H9 (cell line): ENCODE results near the gene S100Z. TPM values are rescaled to one million over a fixed set of nuclear protein-coding genes. Genes with fewer than 3 reads are reported as not detected.

Experiments
- DNase-seq: peaks from one replicate; pipeline ENCODE4 v3.0.0-alpha.2; 2017
- H2AFZ ChIP-seq: one replicate; pipeline ENCODE4 v1.6.1; 2013; ENCODE audit warnings: mild to moderate bottlenecking, low read length, control low read depth, moderate library complexity
- H2AK5ac ChIP-seq: 2 replicates; pipeline ENCODE4 v1.6.1; 2013; ENCODE audit warnings: low read length, control low read depth, mixed read lengths; ENCODE audit not compliant: insufficient read length
- H2BK120ac ChIP-seq: one replicate; pipeline ENCODE4 v1.6.1; 2013; ENCODE audit warnings: low read depth, mild to moderate bottlenecking, low read length, control low read depth, inconsistent platforms; ENCODE audit not compliant: poor library complexity, severe bottlenecking
- H2BK12ac ChIP-seq: 2 replicates; pipeline ENCODE4 v1.6.1; 2013; ENCODE audit warnings: low read length, control low read depth, mixed read lengths, low read depth; ENCODE audit not compliant: insufficient read length
- H2BK15ac ChIP-seq: 2 replicates; pipeline ENCODE4 v1.6.1; 2013; ENCODE audit warnings: low read depth, low read length, control low read depth
- H2BK20ac ChIP-seq: one replicate; pipeline ENCODE4 v1.6.1; 2013; ENCODE audit warnings: low read depth, mild to moderate bottlenecking, low read length, control low read depth, inconsistent platforms; ENCODE audit not compliant: poor library complexity, severe bottlenecking
- H2BK5ac ChIP-seq: 2 replicates; pipeline ENCODE4 v1.6.1; 2013; ENCODE audit warnings: low read length, control low read depth, mixed read lengths; ENCODE audit not compliant: insufficient read length
- H3K14ac ChIP-seq: 2 replicates; pipeline ENCODE4 v1.6.1; 2013; ENCODE audit warnings: low read length, control low read depth; ENCODE audit not compliant: insufficient read depth
- H3K18ac ChIP-seq: 2 replicates; pipeline ENCODE4 v1.6.1; 2013; ENCODE audit warnings: low read depth, mild to moderate bottlenecking, mixed read lengths, low read length, control low read depth; ENCODE audit not compliant: insufficient read length
- H3K23ac ChIP-seq: 2 replicates; pipeline ENCODE4 v1.6.1; 2013; ENCODE audit warnings: low read length, control low read depth, mixed read lengths, low read depth; ENCODE audit not compliant: insufficient read length
- H3K23me2 ChIP-seq: 2 replicates; pipeline ENCODE4 v1.6.1; 2013; ENCODE audit warnings: low read depth, mild to moderate bottlenecking, mixed read lengths, low read length, control low read depth; ENCODE audit not compliant: insufficient read length, poor library complexity, severe bottlenecking
- H3K27ac ChIP-seq: 2 replicates; pipeline ENCODE4 v1.5.1; 2013; ENCODE audit warnings: low read length, control low read depth, mixed read lengths, low read depth; ENCODE audit not compliant: insufficient read length
- H3K27me3 ChIP-seq: 2 replicates; pipeline ENCODE4 v1.6.1; 2013; ENCODE audit warnings: low read length, control low read depth, inconsistent platforms; ENCODE audit not compliant: insufficient read depth
- H3K4ac ChIP-seq: 2 replicates; pipeline ENCODE4 v1.6.1; 2013; ENCODE audit warnings: low read depth, mild to moderate bottlenecking, control low read depth, inconsistent platforms, low read length, moderate library complexity
- H3K4me1 ChIP-seq: 2 replicates; pipeline ENCODE4 v1.6.1; 2013; ENCODE audit warnings: low read length, control low read depth, inconsistent platforms; ENCODE audit not compliant: insufficient read depth
- H3K4me2 ChIP-seq: 2 replicates; pipeline ENCODE4 v1.6.1; 2013; ENCODE audit warnings: low read length, control low read depth, mixed read lengths; ENCODE audit not compliant: insufficient read length, insufficient read depth
- H3K56ac ChIP-seq: 2 replicates; pipeline ENCODE4 v1.6.1; 2013; ENCODE audit warnings: low read depth, mild to moderate bottlenecking, mixed read lengths, low read length, control low read depth; ENCODE audit not compliant: insufficient read length
- H3K79me1 ChIP-seq: 2 replicates; pipeline ENCODE4 v1.6.1; 2013; ENCODE audit warnings: low read depth, mild to moderate bottlenecking, moderate library complexity, low read length, control low read depth, inconsistent platforms; ENCODE audit not compliant: insufficient read depth, poor library complexity, severe bottlenecking
- H3K79me2 ChIP-seq: 2 replicates; pipeline ENCODE4 v1.6.1; 2013; ENCODE audit warnings: low read length, control low read depth, inconsistent platforms; ENCODE audit not compliant: insufficient read depth
- H3K9ac ChIP-seq: 2 replicates; pipeline ENCODE4 v1.6.1; 2013; ENCODE audit warnings: low read length, control low read depth, mixed read lengths; ENCODE audit not compliant: insufficient read length; ENCODE audit errors: extremely low read depth
- H3K9me3 ChIP-seq: one replicate; pipeline ENCODE4 v1.6.1; 2013; ENCODE audit warnings: low read depth, low read length, inconsistent platforms; ENCODE audit not compliant: control insufficient read depth
- H3T11ph ChIP-seq: one replicate; pipeline ENCODE4 v1.6.1; 2013; ENCODE audit warnings: mild to moderate bottlenecking, low read length, control low read depth, inconsistent platforms
- H4K20me1 ChIP-seq: one replicate; pipeline ENCODE4 v1.6.1; 2013; ENCODE audit not compliant: control insufficient read depth, insufficient read length, insufficient read depth
- H4K5ac ChIP-seq: 2 replicates; pipeline ENCODE4 v1.6.1; 2013; ENCODE audit warnings: low read depth, mild to moderate bottlenecking, mixed read lengths, low read length, control low read depth; ENCODE audit not compliant: insufficient read length
- H4K8ac ChIP-seq: replicated peaks from 2 replicates; pipeline ENCODE4 v1.6.1; 2013; ENCODE audit warnings: low read length, control low read depth, mixed read lengths, low read depth; ENCODE audit not compliant: insufficient read length
- H4K91ac ChIP-seq: 2 replicates; pipeline ENCODE4 v1.6.1; 2013; ENCODE audit warnings: low read depth, mild to moderate bottlenecking, moderate library complexity, mixed read lengths, low read length, control low read depth; ENCODE audit not compliant: insufficient read length
- H3K27ac Mint-ChIP-seq, 3 experiments: 2 replicates in 2 of 3; 3 replicates in 1 of 3; pipeline ENCODE4 v1.8.0; 2020 to 2021; ENCODE audit warnings: mixed read lengths in 3 of 3, mild to moderate bottlenecking in 1 of 3, moderate library complexity in 1 of 3
- H3K27me3 Mint-ChIP-seq: 2 replicates; pipeline ENCODE4 v1.8.0; 2021; ENCODE audit warnings: low read depth, mild to moderate bottlenecking, moderate library complexity, mixed read lengths
- H3K36me3 Mint-ChIP-seq, 3 experiments: 2 replicates in 2 of 3; 3 replicates in 1 of 3; pipeline ENCODE4 v1.8.0; 2020 to 2021; ENCODE audit warnings: low read depth in 3 of 3, mixed read lengths in 3 of 3; ENCODE audit not compliant: insufficient read depth in 1 of 3
- H3K4me1 Mint-ChIP-seq, 2 experiments: 2 replicates each; pipeline ENCODE4 v1.8.0; 2020; ENCODE audit warnings: mixed read lengths in 2 of 2
- H3K4me3 Mint-ChIP-seq, 2 experiments: 2 replicates in 1 of 2; 3 replicates in 1 of 2; pipeline ENCODE4 v1.8.0; 2020 to 2021; ENCODE audit warnings: mild to moderate bottlenecking in 2 of 2, mixed read lengths in 2 of 2, moderate library complexity in 1 of 2
- H3K9me3 Mint-ChIP-seq, 2 experiments: 2 replicates in 1 of 2; 3 replicates in 1 of 2; pipeline ENCODE4 v1.8.0; 2020; ENCODE audit warnings: mild to moderate bottlenecking in 2 of 2, mixed read lengths in 2 of 2, moderate library complexity in 1 of 2
- WGBS: extraction: QIAGEN DNeasy Blood & Tissue Kit; methylation state at CpG from one replicate; pipeline ENCODE4 v1.1.7; 2013; ENCODE audit warnings: missing lambda C conversion rate, low lambda C conversion rate, mixed read lengths; ENCODE audit not compliant: insufficient read length; ENCODE audit errors: extremely low coverage; 5-methylcytosine and 5-hydroxymethylcytosine counted together
- total RNA-seq: library from RNA; stranded (reverse); gene quantifications from 2 replicates; pipeline ENCODE4 v1.2.1, GENCODE V29; 2021
- TF ChIP-seq, protein P1 (sequence below): fragments of 200-600 bp; sonication (generic); conservative IDR thresholded peaks from 3 replicates; pipeline ENCODE4 v1.8.0; 2021; ENCODE audit warnings: antibody characterized with exemption, mild to moderate bottlenecking

Gene S100Z
- total RNA-seq, 1 experiment from 2014 or later, result not detected

DNA sequence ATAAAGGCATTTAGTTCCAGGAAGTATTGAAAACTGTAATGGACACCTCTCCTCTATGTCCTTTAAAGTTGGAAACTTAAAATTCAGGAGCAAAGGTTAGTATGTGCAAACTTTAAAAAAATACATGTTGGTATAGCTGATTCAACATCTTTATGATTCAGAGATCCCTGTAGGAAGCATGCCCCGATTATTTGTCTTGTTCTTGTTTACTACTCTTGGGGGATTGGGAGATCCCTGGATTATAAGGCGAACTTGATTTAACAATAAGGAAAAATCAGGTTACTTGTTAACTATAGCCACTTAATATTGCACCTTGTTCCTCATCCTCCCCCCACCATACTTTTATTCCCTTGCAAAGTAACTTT, 29.3 kb upstream of the S100Z start:
- Histone ChIP-seq H3K9ac (no peak overlapping the region), H3T11ph (no peak overlapping the region), H2AK5ac (no peak overlapping the region), H4K20me1 (no peaks in the 10 kb centered on the region), H3K18ac (no peak overlapping the region), H3K79me1 (no peaks in the 10 kb centered on the region), H3K23ac (no peak overlapping the region), H3K4me1 (peaks cover 5% of the 10 kb centered on the region; the same call in 1 of the 2 replicates), H3K4ac (no peak overlapping the region), H2BK12ac (no peak overlapping the region), H2BK20ac (no peak overlapping the region), H4K91ac (no peak overlapping the region), H3K27me3 (no peaks in the 10 kb centered on the region), H3K4me2 (peak overlapping the region; percentile 78), H2BK120ac (no peak overlapping the region), H3K56ac (no peak overlapping the region), H2AFZ (no peak overlapping the region), H4K8ac (no peak overlapping the region), H3K27ac (no peak overlapping the region), H2BK15ac (no peak overlapping the region), H3K9me3 (no peaks in the 10 kb centered on the region), H4K5ac (no peak overlapping the region), H3K23me2 (peaks cover 11% of the 10 kb centered on the region), H3K79me2 (no peaks in the 10 kb centered on the region; the same call in 1 of the 2 replicates), H2BK5ac (no peak overlapping the region), H3K14ac (no peak overlapping the region)
- no peak for DNase-seq
- TF ChIP-seq, protein P1, sequence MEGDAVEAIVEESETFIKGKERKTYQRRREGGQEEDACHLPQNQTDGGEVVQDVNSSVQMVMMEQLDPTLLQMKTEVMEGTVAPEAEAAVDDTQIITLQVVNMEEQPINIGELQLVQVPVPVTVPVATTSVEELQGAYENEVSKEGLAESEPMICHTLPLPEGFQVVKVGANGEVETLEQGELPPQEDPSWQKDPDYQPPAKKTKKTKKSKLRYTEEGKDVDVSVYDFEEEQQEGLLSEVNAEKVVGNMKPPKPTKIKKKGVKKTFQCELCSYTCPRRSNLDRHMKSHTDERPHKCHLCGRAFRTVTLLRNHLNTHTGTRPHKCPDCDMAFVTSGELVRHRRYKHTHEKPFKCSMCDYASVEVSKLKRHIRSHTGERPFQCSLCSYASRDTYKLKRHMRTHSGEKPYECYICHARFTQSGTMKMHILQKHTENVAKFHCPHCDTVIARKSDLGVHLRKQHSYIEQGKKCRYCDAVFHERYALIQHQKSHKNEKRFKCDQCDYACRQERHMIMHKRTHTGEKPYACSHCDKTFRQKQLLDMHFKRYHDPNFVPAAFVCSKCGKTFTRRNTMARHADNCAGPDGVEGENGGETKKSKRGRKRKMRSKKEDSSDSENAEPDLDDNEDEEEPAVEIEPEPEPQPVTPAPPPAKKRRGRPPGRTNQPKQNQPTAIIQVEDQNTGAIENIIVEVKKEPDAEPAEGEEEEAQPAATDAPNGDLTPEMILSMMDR, result no peak
- peak overlapping the region; percentile 85 to 92 for H3K4me3 Mint-ChIP-seq
- H3K27ac Mint-ChIP-seq, result no peak overlapping the region
- peaks cover 26% of the 10 kb centered on the region for H3K27me3 Mint-ChIP-seq
- no peaks in the 10 kb centered on the region; a peak in 1 of 5 replicates for H3K9me3 Mint-ChIP-seq
- peaks cover 0 to 5% (median 0%) of the 10 kb centered on the region in 3 experiments; a peak in 3 of 7 replicates for H3K36me3 Mint-ChIP-seq
- peaks cover 22% of the 10 kb centered on the region in 2 experiments for H3K4me1 Mint-ChIP-seq
- no CpG with 5 or more reads among the region's 2 CpGs for WGBS
